Activated T-cell treated with anti-CD3 and anti-CD28 coated beads for 48 hours (primary cell): Measurements from ENCODE around the gene DTD1.
A peak's percentile ranks its signal among the peaks of the same experiment; 100 is the strongest.

Experiments used
- DNase-seq: peaks from one replicate; pipeline ENCODE4 v3.0.0-alpha.2; 2020; ENCODE audit warnings: low read depth

Gene DTD1

GRCh38 chr20:18615020-18615650, 27.3 kb downstream of the DTD1 start:
- no peak for DNase-seq

DNA sequence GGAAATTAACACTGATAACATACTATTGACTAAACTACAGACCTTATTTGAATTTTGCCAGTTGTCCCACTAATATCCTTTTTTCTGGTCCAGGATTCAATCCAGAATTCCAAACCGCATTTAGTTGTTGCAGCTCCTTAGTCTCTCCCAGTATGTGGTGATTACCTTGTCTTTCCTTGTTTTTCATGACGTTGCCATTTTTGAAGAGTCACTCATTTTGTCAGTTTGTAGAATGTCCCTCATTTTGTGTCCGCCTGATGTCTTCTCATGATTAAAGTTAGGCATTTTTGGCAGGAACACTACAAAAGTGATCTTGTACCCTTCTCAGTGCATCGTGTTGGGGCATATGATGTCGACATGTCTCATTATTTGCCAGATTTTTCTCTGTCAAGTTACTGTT, 33.1 kb downstream of the DTD1 start:
- DNase-seq, result no peak

GRCh38 chr20:18623156-18623910, 35.5 kb downstream of the DTD1 start:
- no peak for DNase-seq

DNA sequence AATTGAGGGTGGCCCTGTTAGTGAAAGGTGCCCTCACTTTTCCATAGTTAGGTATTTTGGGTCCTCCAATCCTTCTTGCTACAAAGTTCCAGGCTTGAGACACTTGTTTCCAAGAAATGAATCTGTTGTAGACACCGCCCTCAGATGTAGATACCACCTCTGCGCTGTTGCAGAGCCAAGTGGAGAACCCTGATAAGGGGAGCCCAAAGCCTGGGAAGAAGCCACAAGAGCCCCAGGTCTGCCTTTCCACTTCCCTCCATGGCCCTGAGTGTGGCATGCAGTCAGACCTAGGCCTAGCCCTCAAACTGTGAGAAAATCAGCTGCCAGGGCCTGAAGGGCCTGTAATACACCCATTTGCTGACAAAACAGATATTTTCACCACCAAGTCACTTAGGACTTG, 37.1 kb downstream of the DTD1 start:
- DNase-seq, result no peak

GRCh38 chr20:18625907-18626655, 38.2 kb downstream of the DTD1 start:
- DNase-seq, result no peak

DNA sequence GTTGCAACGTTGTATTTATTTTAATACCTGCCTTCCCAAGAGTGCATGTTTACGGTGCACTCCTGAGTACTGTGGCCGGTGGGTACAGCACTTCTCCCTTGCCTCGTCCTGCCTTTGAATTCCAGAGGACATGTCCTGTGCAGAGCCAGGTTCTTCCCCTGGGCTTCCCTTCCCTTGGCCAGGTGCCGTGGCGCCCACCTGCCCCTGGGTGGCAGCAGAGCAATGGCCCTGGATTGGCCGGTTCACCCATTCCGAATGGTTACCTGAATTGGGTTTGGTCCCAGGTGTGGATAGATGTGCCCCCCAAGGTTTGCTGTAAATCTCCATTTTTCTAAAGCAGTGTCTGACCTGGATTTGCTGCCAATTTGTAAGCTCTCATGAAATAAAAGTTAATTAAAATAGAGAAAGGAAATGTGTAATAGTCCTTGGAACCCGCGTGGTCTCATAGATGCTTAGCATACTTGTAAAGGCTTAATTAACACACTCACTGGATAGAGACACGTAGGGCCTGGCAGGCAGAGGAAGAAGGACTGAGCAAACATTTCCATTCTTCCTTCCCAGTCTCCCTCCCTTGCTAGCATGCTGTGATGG, 40.6 kb downstream of the DTD1 start:
- no peak for DNase-seq

DNA sequence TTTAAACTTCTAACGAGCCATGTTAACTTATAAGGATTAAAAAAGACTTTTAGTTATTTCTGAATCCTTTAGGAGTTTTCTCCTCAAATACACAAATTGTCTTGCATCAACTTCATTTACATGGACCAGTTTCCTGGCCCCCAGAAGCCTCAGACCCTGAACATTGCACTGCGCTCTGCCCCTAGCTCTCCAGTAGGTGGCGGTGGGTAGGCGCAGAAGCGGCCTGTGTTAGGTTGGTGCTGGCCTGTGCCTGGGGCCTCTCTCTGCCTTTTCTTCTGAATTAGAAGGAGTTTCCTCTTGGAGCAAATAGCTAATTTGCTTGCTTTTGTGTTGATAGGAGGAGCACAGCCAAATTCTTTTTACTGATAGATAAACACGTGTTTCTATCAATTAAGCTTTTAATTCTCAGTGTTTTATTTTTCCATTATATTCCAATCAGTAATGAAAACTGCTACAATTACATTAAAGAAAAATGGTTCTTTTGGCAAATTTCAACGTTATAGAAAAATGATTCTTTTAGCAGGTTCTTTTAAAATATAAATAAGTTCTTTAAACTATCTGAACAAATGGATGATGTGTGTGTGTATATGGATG, 44.4 kb downstream of the DTD1 start:
- DNase-seq, result peak; percentile 43

- no peak for DNase-seq
These were observed 45.6 kb downstream of the DTD1 start for GRCh38 chr20:18633411-18633810.

DNA sequence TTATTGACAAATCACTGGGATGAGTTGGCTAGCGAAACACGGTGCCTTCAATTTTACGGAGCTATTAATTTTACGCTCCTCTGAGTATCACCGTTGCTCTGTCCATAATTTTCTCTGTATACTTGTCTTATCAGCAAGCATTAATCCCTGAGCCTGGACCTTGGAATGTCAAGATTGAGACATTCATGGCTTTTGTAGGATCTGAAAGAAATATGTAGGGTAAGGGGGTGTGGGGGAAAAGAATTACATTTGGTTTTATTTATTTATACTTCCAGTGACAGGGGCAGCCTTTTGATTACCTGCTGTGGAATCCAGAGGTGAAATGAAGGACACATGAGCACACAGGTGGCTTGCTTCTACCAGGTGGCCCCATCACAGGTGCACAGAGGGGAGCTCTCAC, 46.6 kb downstream of the DTD1 start:
- DNase-seq, result no peak

DNA sequence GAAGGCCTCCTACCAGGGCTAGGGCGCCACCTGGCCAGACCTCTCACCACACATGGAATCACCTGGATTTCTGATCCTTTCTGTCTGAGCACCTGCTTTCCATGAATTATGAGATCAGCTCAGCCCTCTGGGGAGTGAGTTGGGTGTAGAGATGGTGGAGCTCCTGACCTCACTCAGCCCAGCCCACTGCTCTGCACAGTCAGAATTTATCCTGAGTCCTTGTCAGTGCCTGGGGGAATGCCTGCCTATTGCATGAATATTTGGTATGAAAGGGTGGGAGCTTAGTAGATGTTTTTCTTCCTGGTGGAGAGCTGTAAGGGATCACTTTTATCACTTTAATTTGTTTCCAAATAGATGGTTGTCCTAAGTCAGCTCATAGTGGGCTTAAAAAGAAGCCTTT, 47.5 kb downstream of the DTD1 start:
- DNase-seq, result no peak

GRCh38 chr20:18637224-18637623, 49.4 kb downstream of the DTD1 start:
- DNase-seq, result no peak

DNA sequence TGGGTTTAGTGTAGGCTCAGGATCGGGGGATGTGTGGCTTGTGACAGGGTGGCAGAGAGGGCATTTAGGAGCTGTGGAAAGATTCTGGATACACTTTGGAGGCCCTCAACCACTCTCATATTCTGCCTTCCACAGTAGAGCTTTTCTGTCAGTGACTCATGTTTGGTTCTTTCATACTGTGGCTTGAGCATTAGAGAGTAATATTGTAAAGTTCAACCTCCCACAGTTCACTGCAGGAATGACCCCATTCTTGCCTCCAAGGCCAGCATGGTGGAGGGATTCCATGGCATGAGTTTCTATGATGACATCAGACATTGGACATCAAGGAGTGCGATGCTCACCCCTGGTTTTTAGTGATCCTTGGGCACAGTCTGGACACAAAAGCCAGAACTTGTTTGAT, 50.9 kb downstream of the DTD1 start:
- DNase-seq, result no peak

DNA sequence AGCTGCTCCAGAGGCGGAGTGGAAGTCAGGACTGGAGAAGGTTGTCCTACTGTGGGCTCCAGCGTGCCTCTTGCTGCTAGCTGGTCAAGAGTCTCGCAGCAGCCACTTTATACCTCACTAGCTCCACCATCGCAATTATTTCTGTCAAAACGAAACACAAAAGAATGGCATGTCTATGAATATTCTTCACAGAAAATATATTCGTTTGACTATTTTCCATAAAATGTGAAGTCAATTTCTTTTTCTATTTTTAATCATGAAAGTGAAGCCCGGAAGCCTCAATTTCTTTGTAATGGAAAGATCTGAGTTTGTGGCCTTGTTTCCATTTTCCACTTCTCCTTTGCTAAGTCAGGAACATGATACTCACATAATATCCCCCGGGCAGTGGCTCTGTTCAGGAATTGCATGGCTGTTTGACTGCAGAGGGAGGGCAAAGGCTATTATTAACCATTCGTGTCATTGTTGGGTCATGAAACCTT, 51.7 kb downstream of the DTD1 start:
- DNase-seq, result no peak

- DNase-seq, result no peak
These were observed 57.4 kb downstream of the DTD1 start for GRCh38 chr20:18645196-18645745.

DNA sequence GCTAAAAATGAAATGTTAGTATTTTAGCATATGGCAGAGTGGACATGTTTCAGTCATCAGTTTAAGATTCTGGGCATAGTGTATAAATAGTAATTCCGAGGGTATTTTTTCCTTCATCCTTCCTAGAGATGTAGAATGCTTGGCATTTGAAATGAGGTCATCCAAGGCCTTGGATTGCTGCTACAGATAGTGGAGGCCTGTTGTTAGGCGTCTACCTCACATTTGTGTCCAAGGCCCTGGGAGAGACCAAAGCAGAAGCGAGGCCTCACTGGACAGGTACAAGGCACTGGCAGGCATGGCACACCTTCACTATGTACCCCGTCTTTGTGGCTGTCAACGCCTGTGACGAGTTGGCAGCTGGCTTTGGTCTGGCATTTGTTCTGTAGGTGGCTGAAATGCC, 58.0 kb downstream of the DTD1 start:
- DNase-seq, result no peak

DNA sequence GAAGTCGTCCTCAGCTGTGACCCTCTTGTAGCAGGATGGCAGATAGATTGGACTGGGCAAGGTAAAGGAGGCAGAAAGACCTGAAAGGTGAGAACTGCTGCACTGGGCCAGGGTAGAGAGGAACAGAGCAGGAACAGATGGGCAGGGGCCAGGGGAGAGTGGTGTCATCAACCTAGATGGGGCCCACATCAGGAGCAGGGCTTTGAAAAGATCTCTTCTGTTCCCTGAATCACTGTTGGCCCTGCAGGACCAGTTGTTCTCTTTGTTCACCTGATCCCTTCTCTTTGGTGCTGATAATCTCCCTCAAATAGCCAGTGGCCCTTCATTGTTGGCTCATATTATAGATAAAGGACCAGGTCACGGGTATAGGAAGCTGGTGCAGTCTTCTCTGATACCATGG, 59.9 kb downstream of the DTD1 start:
- DNase-seq, result no peak

- no peak for DNase-seq
These were observed 62.4 kb downstream of the DTD1 start for GRCh38 chr20:18650224-18650623.

- no peak for DNase-seq
These were observed 66.0 kb downstream of the DTD1 start for GRCh38 chr20:18653736-18654447.

DNA sequence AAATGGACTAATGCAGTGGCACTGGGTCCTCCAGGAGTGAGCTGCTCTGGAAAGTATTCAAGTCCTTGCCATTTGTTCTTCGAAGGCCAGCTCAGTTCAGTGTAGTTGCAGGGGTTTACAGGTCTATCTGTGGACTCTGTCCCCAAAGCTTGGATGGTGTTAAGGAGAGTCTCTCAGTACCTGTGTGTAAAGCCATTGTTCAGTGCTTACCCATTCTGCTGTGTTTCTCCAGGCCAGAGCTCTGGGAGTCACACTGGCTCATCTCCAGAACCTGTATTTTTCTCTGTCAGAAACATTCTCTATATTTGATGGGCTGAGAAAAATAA, 66.6 kb downstream of the DTD1 start:
- DNase-seq, result no peak

DNA sequence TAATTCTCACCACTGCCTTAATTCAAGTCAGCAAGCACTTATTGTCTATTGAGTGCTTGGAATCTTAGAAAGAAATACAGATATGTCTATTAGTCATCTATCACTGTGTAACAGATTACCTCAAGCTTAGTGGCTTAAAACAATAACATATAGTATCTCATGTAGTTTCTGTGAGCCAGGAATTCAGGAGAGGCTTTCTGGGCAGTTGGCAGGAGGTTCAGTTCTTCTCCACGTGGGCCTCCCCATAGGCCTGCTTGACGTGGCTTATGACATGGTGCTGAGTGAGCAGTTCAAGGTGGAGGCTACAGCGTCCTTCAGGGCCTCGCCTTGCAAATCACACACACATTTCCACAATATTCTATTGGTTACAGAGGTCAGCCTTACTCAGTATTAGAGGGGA, 69.7 kb downstream of the DTD1 start:
- no peak for DNase-seq

DNA sequence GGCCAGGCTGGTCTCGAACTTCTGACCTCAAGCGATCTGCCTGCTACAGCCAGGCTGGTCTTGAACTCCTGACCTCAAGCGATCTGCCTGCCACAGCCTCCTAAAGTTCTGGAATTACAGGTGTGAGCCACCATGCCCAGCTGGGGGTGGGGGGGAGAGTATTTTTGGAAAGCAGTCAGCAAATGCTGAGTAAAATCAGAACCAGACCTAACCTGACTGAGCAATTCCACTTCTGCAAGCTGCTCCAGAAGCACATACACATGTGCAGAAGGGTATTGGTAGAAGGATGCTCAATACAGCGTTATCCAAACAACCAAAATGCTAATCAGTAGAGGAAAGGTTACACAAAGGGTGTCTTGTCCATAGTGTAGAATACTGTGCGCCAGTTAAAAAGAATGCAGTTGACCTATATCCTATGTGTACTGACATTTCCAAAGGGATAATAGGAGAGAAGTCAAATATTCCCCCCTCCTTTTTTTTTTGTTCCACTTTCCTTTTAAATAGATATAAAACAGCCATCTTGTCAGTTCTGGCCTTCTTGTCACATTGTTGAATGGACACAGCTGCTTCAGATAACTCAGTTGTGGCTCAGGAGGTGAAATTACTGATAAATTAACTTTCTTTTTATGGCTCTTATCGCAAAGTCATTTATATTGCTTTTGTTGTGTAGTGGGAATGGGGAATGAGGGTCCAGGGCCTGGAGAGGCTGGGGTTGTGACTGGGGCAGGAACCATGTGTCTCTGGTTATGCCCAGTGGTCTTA, 74.6 kb downstream of the DTD1 start:
- no peak for DNase-seq
